ENCODE data around the gene NOL9. TPM values are rescaled to one million over a fixed set of nuclear protein-coding genes. Genes with fewer than 3 reads are reported as not detected.

Gene NOL9
- total RNA-seq, 3 donors from 2014 or later: 20.0 to 28.3 (median 21.1) TPM

GRCh38 chr1:6490181-6491080 is 63.9 kb downstream of the NOL9 start:
- DNase-seq (peak; percentile 81 to 89 (median 85)), ATAC-seq (peak; percentile 84)
- Histone ChIP-seq H3K36me3 (ENCODE audit: low read depth) (no peaks in the 10 kb centered on the region), H3K9me3 (no peaks in the 10 kb centered on the region), H3K4me1 (ENCODE audit: low read depth) (peaks cover 32% of the 10 kb centered on the region), H3K4me3 (peak overlapping the region; percentile 59)
- intact Hi-C loops (cut with DNase I, micrococcal nuclease): no loop called here
- TF ChIP-seq, protein P1, sequence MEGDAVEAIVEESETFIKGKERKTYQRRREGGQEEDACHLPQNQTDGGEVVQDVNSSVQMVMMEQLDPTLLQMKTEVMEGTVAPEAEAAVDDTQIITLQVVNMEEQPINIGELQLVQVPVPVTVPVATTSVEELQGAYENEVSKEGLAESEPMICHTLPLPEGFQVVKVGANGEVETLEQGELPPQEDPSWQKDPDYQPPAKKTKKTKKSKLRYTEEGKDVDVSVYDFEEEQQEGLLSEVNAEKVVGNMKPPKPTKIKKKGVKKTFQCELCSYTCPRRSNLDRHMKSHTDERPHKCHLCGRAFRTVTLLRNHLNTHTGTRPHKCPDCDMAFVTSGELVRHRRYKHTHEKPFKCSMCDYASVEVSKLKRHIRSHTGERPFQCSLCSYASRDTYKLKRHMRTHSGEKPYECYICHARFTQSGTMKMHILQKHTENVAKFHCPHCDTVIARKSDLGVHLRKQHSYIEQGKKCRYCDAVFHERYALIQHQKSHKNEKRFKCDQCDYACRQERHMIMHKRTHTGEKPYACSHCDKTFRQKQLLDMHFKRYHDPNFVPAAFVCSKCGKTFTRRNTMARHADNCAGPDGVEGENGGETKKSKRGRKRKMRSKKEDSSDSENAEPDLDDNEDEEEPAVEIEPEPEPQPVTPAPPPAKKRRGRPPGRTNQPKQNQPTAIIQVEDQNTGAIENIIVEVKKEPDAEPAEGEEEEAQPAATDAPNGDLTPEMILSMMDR (IDR thresholded peaks at IDR 0.05): no peak

DNA sequence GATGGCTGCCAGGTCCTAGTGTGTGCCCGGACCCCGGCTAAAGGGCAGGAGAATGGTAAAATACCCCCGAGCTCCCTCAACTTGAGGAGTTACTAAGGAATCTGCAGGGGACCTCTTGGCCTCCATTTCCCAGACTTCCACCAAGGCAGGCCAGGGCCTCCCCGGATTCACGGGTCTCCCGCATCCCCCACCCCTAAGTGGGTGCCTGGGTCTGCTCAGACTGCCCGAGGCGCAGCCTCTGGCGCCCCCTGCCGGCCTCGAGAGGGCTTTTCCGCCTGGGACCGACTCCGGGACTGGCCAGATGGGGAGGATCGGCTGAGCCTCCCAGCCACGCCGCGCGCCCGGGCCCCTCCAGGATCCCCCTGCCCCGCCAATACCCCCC is 64.5 kb downstream of the NOL9 start:
- intact Hi-C loops (cut with DNase I, micrococcal nuclease): no loop called here
- DNase-seq (peak; percentile 80 to 87 (median 83)), ATAC-seq (peak; percentile 81)
- H3K9me3 ChIP-seq: no peaks in the 10 kb centered on the region
- TF ChIP-seq, protein P1 (IDR thresholded peaks at IDR 0.05): peak; percentile 94
- H3K4me3 ChIP-seq: peak overlapping the region; percentile 59
- H3K4me1 ChIP-seq (ENCODE audit: low read depth): peaks cover 32% of the 10 kb centered on the region
- H3K36me3 ChIP-seq (ENCODE audit: low read depth): no peaks in the 10 kb centered on the region

DNA sequence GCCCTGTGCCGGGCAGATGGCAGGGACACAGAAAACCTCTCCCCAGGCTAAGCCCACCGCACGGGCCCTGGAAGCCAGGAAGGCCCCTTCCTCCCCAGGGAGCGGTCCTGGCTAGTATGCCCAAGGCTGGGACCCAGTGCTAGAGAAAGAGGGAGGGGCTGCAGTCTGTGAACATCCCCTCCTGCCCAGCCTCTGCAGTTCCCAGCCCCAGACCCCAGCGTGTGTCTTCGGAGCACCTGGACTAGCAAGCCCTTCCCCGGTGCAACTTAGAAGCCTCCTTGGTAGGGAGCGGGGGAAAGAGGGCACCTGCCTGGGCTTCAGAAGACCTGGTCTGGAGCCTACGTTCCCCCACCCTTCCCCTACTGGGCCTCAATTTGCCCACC is 64.9 kb downstream of the NOL9 start:
- ATAC-seq: no peak
- H3K4me1 ChIP-seq (ENCODE audit: low read depth): peaks cover 32% of the 10 kb centered on the region
- H3K4me3 ChIP-seq: no peak overlapping the region
- H3K36me3 ChIP-seq (ENCODE audit: low read depth): no peaks in the 10 kb centered on the region
- intact Hi-C loops (cut with DNase I, micrococcal nuclease): no loop called here
- no peaks in the 10 kb centered on the region for H3K9me3 ChIP-seq
- TF ChIP-seq, protein P1 (IDR thresholded peaks at IDR 0.05): no peak
- peak in 2 of 3 donors; percentile 31 to 49 for DNase-seq

DNA sequence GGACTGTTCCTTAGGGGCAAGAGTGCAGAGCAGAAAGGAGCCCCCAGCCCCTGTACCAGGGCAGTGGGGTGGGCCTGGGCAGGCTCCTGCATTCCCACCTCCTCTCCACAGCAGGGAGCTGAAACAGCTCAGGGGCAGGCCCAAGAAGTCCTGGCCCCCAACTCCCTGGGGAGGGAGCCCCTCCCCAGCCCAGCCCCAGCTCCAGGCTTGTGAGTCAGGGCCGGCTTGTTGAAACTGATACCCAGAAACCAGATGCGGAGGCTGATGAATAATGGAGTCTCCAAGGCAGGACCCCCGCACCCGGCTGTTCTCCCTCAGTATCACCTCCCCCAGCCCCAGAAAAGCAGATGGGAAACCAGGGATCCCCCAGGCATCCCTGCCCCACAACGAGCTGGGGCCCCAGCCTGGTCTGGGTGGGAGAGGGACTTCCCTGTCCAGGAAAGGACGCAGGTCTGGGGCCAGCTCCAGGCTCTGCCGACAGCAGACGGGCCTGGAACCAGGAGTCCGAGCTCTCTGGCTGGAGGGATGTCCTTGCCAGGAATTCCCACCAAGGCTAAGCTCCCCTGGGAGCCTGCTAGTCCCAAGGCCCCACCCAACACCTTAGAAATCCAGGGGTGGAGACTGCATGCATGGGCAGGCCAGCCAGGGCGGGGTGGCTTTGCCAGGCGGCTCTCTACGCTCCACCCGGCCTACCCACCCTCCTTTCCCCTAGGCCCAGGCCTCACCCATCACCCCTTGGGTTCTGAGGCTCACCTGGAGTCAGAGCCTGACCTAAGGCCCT is 65.5 kb downstream of the NOL9 start:
- TF ChIP-seq, protein P1 (IDR thresholded peaks at IDR 0.05): no peak
- Histone ChIP-seq H3K36me3 (ENCODE audit: low read depth) (no peaks in the 10 kb centered on the region), H3K4me1 (ENCODE audit: low read depth) (peaks cover 33% of the 10 kb centered on the region), H3K9me3 (no peaks in the 10 kb centered on the region), H3K4me3 (no peak overlapping the region)
- ATAC-seq (peak; percentile 60), DNase-seq (peak; percentile 80 to 83 (median 82))
- intact Hi-C loops (cut with DNase I, micrococcal nuclease): no loop called here

- Histone ChIP-seq H3K4me3 (no peak overlapping the region), H3K9me3 (no peaks in the 10 kb centered on the region), H3K36me3 (ENCODE audit: low read depth) (no peaks in the 10 kb centered on the region), H3K4me1 (ENCODE audit: low read depth) (peaks cover 40% of the 10 kb centered on the region)
- TF ChIP-seq, protein P1 (IDR thresholded peaks at IDR 0.05): no peak
- no peak for ATAC-seq
- intact Hi-C loops (cut with DNase I, micrococcal nuclease): no loop called here
- no peak for DNase-seq
These were observed 66.4 kb downstream of the NOL9 start for GRCh38 chr1:6487804-6488484.

All from mucosa of descending colon (tissue), 3 donors.